NK-92 (cell line): ENCODE measurements around the gene VIL1.

ENCODE experiments used
- DNase-seq: peaks from one replicate; lab custom pipeline; 2025; ENCODE audit not compliant: unreplicated experiment; lab: John Stamatoyannopoulos, UW

VIL1 gene

GRCh38 chr2:218482651-218483050 is 63.7 kb downstream of the VIL1 start:
- no peak for DNase-seq

GRCh38 chr2:218485986-218486667 is 67.2 kb downstream of the VIL1 start:
- DNase-seq, result no peak

GRCh38 chr2:218500501-218501060 is 81.7 kb downstream of the VIL1 start:
- DNase-seq, result no peak

GRCh38 chr2:218501665-218502064 is 82.7 kb downstream of the VIL1 start:
- DNase-seq, result no peak
